Vagina (tissue), 2 donors: ENCODE data around the gene FOXRED2. TPM values are rescaled to one million over a fixed set of nuclear protein-coding genes. Genes with fewer than 3 reads are reported as not detected.

ENCODE experiments used
- DNase-seq, 2 donors: peaks; one replicate each; pipeline ENCODE4 v3.0.0-alpha.2; 2017; ENCODE audit errors: extremely low spot score in 2 of 2
- H3K27ac ChIP-seq: fragments of 200-600 bp; sonication (generic); one replicate; pipeline ENCODE4 v1.5.1; 2019
- H3K27me3 ChIP-seq: fragments of 200-600 bp; sonication (generic); one replicate; pipeline ENCODE4 v1.5.1; 2019
- H3K36me3 ChIP-seq, 2 donors: fragments of 200-600 bp; sonication (generic); one replicate each; pipeline ENCODE4 v1.5.1; 2017 to 2019
- H3K4me1 ChIP-seq: fragments of 200-600 bp; sonication (generic); one replicate; pipeline ENCODE4 v1.5.1; 2019
- H3K4me3 ChIP-seq, 2 donors: fragments of 200-600 bp; sonication (generic); 1 replicate in 1 of 2; 2 replicates in 1 of 2; pipeline ENCODE4 v1.5.1; 2016 to 2019
- H3K9me3 ChIP-seq: fragments of 200-600 bp; sonication (generic); one replicate; pipeline ENCODE4 v1.5.1; 2019
- CTCF ChIP-seq, 3 experiments: fragments of 450-650 bp in 2 of 3; fragments of 200-600 bp in 1 of 3; sonication (generic) in 1 of 3; IDR thresholded peaks; one replicate each; pipeline ENCODE4 v1.5.1; 2017 to 2019; ENCODE audit warnings: antibody characterized with exemption in 3 of 3, mild to moderate bottlenecking in 2 of 3, moderate library complexity in 2 of 3
- POLR2A ChIP-seq, 2 donors: fragments of 450-650 bp; IDR thresholded peaks; one replicate each; pipeline ENCODE4 v1.6.1; 2017; ENCODE audit warnings: antibody characterized with exemption in 2 of 2, mild to moderate bottlenecking in 2 of 2, moderate library complexity in 2 of 2
- POLR2AphosphoS5 ChIP-seq, 2 donors: sonication (generic); formaldehyde crosslinking; IDR thresholded peaks; one replicate each; pipeline ENCODE4 v1.9.0; 2017; ENCODE audit warnings: antibody characterized with exemption in 2 of 2, mild to moderate bottlenecking in 2 of 2, low read depth in 1 of 2; ENCODE audit not compliant: insufficient read depth in 1 of 2
- intact Hi-C: fragments of 100-400 bp; cut with DNase I; formaldehyde crosslinking; loops from one replicate; pipeline ENCODE4 v1.15.1; 2023
- total RNA-seq: library from RNA; depleted of rRNA; stranded (reverse); fragments of >200 nt; gene quantifications from one replicate; pipeline ENCODE4 v1.2.3, GENCODE V29; 2016

Gene FOXRED2
- total RNA-seq, 1 donor from 2014 or later = 3.7 TPM

GRCh38 chr22:36507518-36508010, 724 bp upstream of the FOXRED2 start:
- no peak for DNase-seq
- H3K4me3 ChIP-seq = peak overlapping the region; percentile 51 to 53
- no peaks in the 10 kb centered on the region for H3K27me3 ChIP-seq
- H3K9me3 ChIP-seq = no peaks in the 10 kb centered on the region
- intact Hi-C loops = no loop called here
- H3K4me1 ChIP-seq = peaks cover 37% of the 10 kb centered on the region
- peak overlapping the region; percentile 82 for H3K27ac ChIP-seq
- TF ChIP-seq POLR2A (IDR thresholded peaks at IDR 0.05) (no peak), POLR2AphosphoS5 (IDR thresholded peaks at IDR 0.05; ENCODE audit: insufficient read depth in 1 of 2, low read depth in 1 of 2) (no peak), CTCF (IDR thresholded peaks at IDR 0.05) (no peak)
- H3K36me3 ChIP-seq = peaks cover 3 to 27% of the 10 kb centered on the region in 2 donors

DNA sequence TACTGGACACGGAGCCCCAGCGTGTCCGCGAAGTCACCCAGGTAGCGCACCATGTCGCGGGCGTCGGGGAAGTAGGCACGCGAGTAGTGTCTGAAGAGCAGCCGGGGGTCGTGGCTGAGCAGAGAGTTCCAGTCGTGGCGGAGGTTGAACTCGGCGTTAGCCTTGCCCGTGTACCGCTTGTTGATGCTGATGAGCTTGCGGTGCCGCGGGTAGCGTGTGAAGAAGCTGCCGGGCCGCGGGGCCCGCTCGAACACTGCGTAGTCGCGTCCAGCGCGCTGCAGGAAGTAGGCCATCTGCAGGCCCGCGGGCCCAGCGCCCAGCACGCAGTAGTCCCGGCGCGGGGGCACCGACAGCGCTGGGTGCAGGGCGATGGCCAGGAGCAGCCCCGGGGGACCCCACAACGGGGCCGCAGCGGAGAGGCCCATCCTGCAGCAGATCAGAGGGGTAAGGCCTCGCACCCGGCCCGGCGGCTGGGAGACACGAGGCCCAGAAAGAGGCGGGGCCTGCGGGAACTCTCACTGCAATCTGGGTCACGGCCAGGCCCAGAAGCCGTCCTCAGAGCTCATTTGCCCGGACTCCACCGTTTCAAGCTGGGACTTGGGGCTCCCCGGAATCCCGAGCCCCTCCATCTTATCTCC, 723 bp downstream of the FOXRED2 start:
- Histone ChIP-seq H3K4me3 (peak overlapping the region; percentile 51 to 53), H3K36me3 (peaks cover 3 to 12% of the 10 kb centered on the region in 2 donors), H3K27me3 (no peaks in the 10 kb centered on the region), H3K9me3 (no peaks in the 10 kb centered on the region), H3K4me1 (peaks cover 35% of the 10 kb centered on the region), H3K27ac (peak overlapping the region; percentile 82)
- intact Hi-C loops = no loop called here
- no peak for DNase-seq
- TF ChIP-seq POLR2AphosphoS5 (IDR thresholded peaks at IDR 0.05; ENCODE audit: insufficient read depth in 1 of 2, low read depth in 1 of 2) = no peak
- TF ChIP-seq POLR2A (IDR thresholded peaks at IDR 0.05) = no peak
- no peak for TF ChIP-seq CTCF (IDR thresholded peaks at IDR 0.05)

DNA sequence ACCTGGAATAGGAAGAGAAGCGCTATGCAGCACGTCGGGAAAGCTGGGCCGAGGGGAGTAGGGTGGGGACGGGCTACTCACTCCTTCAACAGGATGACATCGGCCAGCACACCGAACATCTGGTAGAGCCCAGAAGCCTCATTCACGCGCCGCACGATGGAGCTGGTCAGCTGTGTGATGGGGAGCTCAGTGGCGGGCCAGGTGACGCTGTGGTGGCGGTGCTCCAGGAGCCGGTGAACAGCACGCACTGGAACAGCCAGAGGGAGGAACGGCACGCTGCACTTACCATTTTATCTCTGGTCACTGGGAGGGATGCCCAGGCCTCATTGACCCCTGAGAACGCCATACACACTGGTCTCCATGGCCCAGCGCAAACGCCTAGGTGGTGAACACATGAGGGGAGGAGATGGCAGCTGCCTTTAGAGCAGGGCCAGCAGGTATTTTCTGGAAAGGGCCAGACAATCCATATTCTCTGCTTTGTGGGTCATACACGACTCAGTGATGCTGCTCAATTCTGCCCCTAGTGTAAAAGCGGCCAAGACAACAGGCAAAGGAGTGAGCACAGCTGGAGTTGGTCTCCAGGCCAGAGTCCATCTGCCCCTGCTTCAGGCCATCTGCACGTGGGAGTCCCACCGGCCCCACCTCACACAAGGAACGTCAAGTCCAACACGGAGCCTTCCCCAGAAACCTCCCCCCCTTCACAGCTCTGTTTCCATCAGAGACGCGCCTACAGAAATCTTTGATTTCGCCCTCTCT, 8.8 kb downstream of the FOXRED2 start:
- Histone ChIP-seq H3K4me3 (no peak overlapping the region), H3K36me3 (no peaks in the 10 kb centered on the region), H3K4me1 (no peaks in the 10 kb centered on the region), H3K27ac (no peak overlapping the region), H3K9me3 (no peaks in the 10 kb centered on the region), H3K27me3 (no peaks in the 10 kb centered on the region)
- DNase-seq = no peak
- intact Hi-C loops = no loop called here
- TF ChIP-seq POLR2A (IDR thresholded peaks at IDR 0.05) (no peak), CTCF (IDR thresholded peaks at IDR 0.05) (no peak), POLR2AphosphoS5 (IDR thresholded peaks at IDR 0.05; ENCODE audit: insufficient read depth in 1 of 2, low read depth in 1 of 2) (no peak)

DNA sequence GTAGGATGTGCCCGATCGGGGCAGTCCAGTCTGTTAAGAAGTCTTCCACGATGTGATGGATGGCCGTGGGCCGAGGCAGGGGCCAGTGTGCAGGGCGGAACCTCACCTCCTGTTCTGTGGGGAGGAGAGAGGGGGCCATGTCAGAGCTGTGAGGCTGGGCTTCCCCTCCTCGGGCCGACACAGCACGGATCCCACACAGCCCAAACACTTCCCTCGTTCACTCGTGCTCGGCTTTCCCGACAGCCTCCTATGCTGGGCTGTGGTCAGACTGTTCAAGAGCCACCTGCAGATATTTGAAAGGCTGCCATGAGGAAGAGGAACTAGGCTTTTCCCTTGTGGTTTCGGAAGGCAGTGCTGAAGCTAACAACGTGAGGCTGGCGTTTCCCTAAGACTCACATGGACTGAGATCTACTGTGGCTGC, 13.1 kb downstream of the FOXRED2 start:
- no peak overlapping the region for H3K4me3 ChIP-seq
- TF ChIP-seq CTCF (IDR thresholded peaks at IDR 0.05) = no peak
- TF ChIP-seq POLR2AphosphoS5 (IDR thresholded peaks at IDR 0.05; ENCODE audit: insufficient read depth in 1 of 2, low read depth in 1 of 2) = no peak
- TF ChIP-seq POLR2A (IDR thresholded peaks at IDR 0.05) = no peak
- no peak for DNase-seq
- intact Hi-C loops = no loop called here
- H3K4me1 ChIP-seq = no peaks in the 10 kb centered on the region
- no peak overlapping the region for H3K27ac ChIP-seq
- peaks cover 0 to 17% of the 10 kb centered on the region in 2 donors for H3K36me3 ChIP-seq
- H3K27me3 ChIP-seq = no peaks in the 10 kb centered on the region
- H3K9me3 ChIP-seq = no peaks in the 10 kb centered on the region

DNA sequence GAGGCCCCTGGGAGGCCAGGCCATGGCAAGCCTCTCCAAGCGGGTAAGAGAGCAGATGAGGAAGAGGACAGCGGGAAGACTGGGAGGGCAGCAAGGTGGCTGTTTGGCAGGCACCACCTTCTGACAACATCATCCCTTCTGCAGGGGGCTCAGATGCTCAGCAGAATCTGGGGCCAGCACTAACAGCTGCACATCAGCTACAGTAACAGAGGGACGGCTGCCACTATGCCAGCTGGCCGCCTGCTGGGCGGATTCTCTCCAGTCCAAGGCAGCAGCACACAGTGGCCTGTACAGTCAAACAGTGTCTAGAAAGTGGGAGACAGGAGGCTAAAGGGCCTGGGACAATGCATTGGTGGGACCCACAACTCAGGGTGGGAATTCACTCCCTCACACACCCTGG, 14.7 kb downstream of the FOXRED2 start:
- intact Hi-C loops = no loop called here
- Histone ChIP-seq H3K4me3 (no peak overlapping the region), H3K4me1 (no peaks in the 10 kb centered on the region), H3K36me3 (peaks cover 0 to 17% of the 10 kb centered on the region in 2 donors), H3K9me3 (no peaks in the 10 kb centered on the region), H3K27me3 (no peaks in the 10 kb centered on the region), H3K27ac (no peak overlapping the region)
- TF ChIP-seq POLR2A (IDR thresholded peaks at IDR 0.05) = no peak
- TF ChIP-seq POLR2AphosphoS5 (IDR thresholded peaks at IDR 0.05; ENCODE audit: insufficient read depth in 1 of 2, low read depth in 1 of 2) = no peak
- no peak for TF ChIP-seq CTCF (IDR thresholded peaks at IDR 0.05)
- DNase-seq = no peak
